K562 (cell line): ENCODE measurements around the gene RNF224. TPM values are rescaled to one million over a fixed set of nuclear protein-coding genes. Genes with fewer than 3 reads are reported as not detected.

Experiments used
- HCFC1 ChIP-seq: IDR thresholded peaks from 2 replicates; pipeline ENCODE4 v1.6.1; 2012; ENCODE audit warnings: low read depth, low read length, improper control_type of control experiment
- HMG20B ChIP-seq: fragments of 250-450 bp; sonication (Bioruptor Pico); IDR thresholded peaks from 2 replicates; pipeline ENCODE4 v1.5.0; 2021; ENCODE audit warnings: mild to moderate bottlenecking
- MGA ChIP-seq: fragments of 450-650 bp; IDR thresholded peaks from 2 replicates; pipeline ENCODE4 v1.6.1; 2016; ENCODE audit warnings: mild to moderate bottlenecking, moderate library complexity
- PBX2 ChIP-seq, 2 experiments: IDR thresholded peaks in 1 of 2; conservative IDR thresholded peaks in 1 of 2; 2 replicates each; pipeline ENCODE4 v1.6.1; 2016; ENCODE audit warnings: low read depth in 2 of 2, mild to moderate bottlenecking in 1 of 2, missing compliant biosample characterization in 1 of 2, missing genetic modification characterization in 1 of 2, moderate library complexity in 1 of 2
- SIX5 ChIP-seq, 2 experiments: IDR thresholded peaks; 2 replicates each; pipeline ENCODE4 v1.6.1; 2011; ENCODE audit warnings: low read length in 2 of 2, borderline replicate concordance in 1 of 2, low read depth in 1 of 2, mild to moderate bottlenecking in 1 of 2, moderate library complexity in 1 of 2; ENCODE audit not compliant: insufficient read depth in 1 of 2
- USF1 ChIP-seq: sonication (generic); formaldehyde crosslinking; IDR thresholded peaks from 2 replicates; pipeline ENCODE4 v1.9.0; 2022; ENCODE audit warnings: mild to moderate bottlenecking, missing genetic modification reagents
- ZBTB43 ChIP-seq: sonication (generic); formaldehyde crosslinking; IDR thresholded peaks from 2 replicates; pipeline ENCODE4 v1.8.0; 2023; ENCODE audit warnings: mild to moderate bottlenecking, missing genetic modification reagents
- polyA plus RNA-seq, 8 experiments: library from polyadenylated mRNA; depleted of rRNA in 4 of 8; stranded (reverse) in 5 of 8; unstranded in 3 of 8; fragments of >200 nt; fragmentation: Nextera tagmentation in 2 of 8; fragmentation: Illumina TruSeq in 1 of 8; extraction: Ambion mirVana in 2 of 8; extraction: Trizol in 1 of 8; gene quantifications; 2 replicates each; pipeline versions ENCODE4 v1.2.1 to v1.2.3, GENCODE V29; 2011 to 2014; ENCODE audit warnings: inconsistent platforms in 1 of 8, missing spikeins in 1 of 8
- total RNA-seq, 7 experiments: library from RNA; depleted of rRNA in 6 of 7; stranded (reverse); fragments of >200 nt in 6 of 7; fragmentation: Illumina TruSeq in 2 of 7; extraction: Trizol in 2 of 7; gene quantifications; 2 replicates each; pipeline versions ENCODE4 v1.2.1 to v1.2.3, GENCODE V29; 2011 to 2021; ENCODE audit warnings: low replicate concordance in 1 of 7

RNF224 gene
- total and polyA plus RNA-seq, 9 of the 15 experiments (the other 6 are each of a cell fraction or from before 2014, with no cell fraction given): not detected

DNA sequence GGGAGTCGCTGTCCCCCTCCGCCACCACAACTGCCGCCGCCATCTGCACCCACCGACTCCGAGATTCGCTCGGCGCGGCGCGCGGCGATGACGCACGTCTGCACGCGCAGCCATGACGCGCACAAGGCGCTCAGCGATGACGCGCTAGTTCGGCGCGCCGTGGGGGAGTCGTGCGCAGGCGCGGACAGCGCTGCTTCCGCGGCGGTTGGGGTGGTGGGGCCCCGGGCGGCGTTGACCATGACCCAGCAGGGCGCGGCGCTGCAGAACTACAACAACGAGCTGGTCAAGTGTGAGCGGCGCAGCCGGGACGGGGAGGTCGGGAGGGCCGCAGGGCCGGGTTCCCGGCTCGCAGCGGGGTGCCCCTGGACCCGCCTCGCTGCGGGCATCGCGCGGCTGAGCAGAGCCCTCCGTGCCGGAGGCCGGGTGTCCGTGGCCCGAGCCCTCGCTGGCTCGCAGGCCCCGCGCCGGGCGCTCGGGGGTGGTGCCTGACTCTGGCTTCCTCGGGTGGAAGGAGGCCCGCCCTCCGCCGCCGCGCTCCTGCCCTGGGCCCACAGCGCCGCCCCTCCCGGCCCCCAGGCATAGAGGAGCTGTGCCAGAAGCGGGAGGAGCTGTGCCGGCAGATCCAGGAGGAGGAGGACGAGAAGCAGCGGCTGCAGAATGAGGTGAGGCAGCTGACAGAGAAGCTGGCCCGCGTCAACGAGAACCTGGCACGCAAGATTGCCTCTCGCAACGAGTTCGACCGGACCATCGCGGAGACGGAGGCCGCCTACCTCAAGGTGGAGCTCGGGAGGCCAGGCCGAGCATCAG is 38.6 kb upstream of the RNF224 start, which contains the start of the genes ANAPC2 and SSNA1 (continued):
- TF ChIP-seq MGA (no peak), SIX5 (IDR thresholded peaks at IDR 0.05; ENCODE audit: borderline replicate concordance in 1 of 2, insufficient read depth in 1 of 2, low read depth in 1 of 2, low read length in 2 of 2) (peak; percentile 59 to 67; a peak in 3 of 4 replicates), PBX2 (CRISPR knock-in tag; IDR thresholded peaks at IDR 0.05; ENCODE audit: low read depth) (no peak), PBX2 (tag; conservative IDR thresholded peaks at IDR 0.05; ENCODE audit: low read depth) (no peak), ZBTB43 (CRISPR knock-in tag) (no peak), HCFC1 (peak; percentile 97), USF1 (peak; percentile 64), HMG20B (no peak)
